Gastroesophageal sphincter (tissue), 3 donors: ENCODE data around the gene SMIM45.

Experiments
- EP300 ChIP-seq: sonication (generic); formaldehyde crosslinking; IDR thresholded peaks from one replicate; pipeline ENCODE4 v1.6.1; 2017; ENCODE audit warnings: antibody characterized with exemption, mild to moderate bottlenecking
- POLR2A ChIP-seq, 2 donors: fragments of 450-650 bp; IDR thresholded peaks; one replicate each; pipeline ENCODE4 v1.6.1; 2017; ENCODE audit warnings: antibody characterized with exemption in 2 of 2, mild to moderate bottlenecking in 2 of 2, moderate library complexity in 1 of 2
- POLR2AphosphoS5 ChIP-seq: sonication (generic); formaldehyde crosslinking; IDR thresholded peaks from one replicate; pipeline ENCODE4 v1.6.1; 2017; ENCODE audit warnings: antibody characterized with exemption
- TF ChIP-seq, protein P1 (sequence below), 4 experiments: fragments of 200-600 bp in 2 of 4; fragments of 450-650 bp in 2 of 4; sonication (generic) in 1 of 4; IDR thresholded peaks; one replicate each; pipeline ENCODE4 v1.5.1; 2017 to 2019; ENCODE audit warnings: antibody characterized with exemption in 4 of 4, mild to moderate bottlenecking in 2 of 4, moderate library complexity in 2 of 4

DNA sequence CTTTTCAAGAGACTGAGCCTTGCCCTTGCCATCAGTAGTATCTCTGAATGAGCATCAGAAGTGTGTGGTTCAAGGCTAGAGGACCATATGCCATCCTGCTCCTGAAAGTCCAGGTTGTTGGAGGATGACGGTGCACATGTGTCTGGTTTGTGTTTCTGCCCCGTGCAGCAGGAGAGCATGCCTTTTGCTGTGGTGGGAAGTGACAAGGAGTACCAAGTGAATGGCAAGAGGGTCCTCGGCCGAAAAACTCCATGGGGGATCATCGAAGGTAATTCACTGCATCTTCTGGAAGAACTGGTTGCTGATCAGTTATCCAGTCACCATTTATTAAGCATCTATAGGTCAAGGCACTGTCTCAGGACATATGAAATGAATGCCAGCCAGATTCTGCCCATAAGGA is 40.5 kb downstream of the SMIM45 start:
- TF ChIP-seq, protein P1, sequence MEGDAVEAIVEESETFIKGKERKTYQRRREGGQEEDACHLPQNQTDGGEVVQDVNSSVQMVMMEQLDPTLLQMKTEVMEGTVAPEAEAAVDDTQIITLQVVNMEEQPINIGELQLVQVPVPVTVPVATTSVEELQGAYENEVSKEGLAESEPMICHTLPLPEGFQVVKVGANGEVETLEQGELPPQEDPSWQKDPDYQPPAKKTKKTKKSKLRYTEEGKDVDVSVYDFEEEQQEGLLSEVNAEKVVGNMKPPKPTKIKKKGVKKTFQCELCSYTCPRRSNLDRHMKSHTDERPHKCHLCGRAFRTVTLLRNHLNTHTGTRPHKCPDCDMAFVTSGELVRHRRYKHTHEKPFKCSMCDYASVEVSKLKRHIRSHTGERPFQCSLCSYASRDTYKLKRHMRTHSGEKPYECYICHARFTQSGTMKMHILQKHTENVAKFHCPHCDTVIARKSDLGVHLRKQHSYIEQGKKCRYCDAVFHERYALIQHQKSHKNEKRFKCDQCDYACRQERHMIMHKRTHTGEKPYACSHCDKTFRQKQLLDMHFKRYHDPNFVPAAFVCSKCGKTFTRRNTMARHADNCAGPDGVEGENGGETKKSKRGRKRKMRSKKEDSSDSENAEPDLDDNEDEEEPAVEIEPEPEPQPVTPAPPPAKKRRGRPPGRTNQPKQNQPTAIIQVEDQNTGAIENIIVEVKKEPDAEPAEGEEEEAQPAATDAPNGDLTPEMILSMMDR (IDR thresholded peaks at IDR 0.05), result no peak
- TF ChIP-seq POLR2A (IDR thresholded peaks at IDR 0.05), result no peak
- no peak for TF ChIP-seq POLR2AphosphoS5
- TF ChIP-seq EP300, result no peak
